ENCODE data around the gene PTPN21. TPM values are rescaled to one million over a fixed set of nuclear protein-coding genes. Genes with fewer than 3 reads are reported as not detected.

Gene PTPN21
- total and polyA plus RNA-seq, 2 donors (not counting 3 experiments of a cell fraction or from before 2014, with no cell fraction given): 9.2 to 16.1 TPM

GRCh38 chr14:88542857-88543795 is 11.7 kb downstream of the PTPN21 start:
- ChIA-PET POLR2A (no interaction called here), CTCF (no interaction called here)
- intact Hi-C loops (cut with micrococcal nuclease): no loop called here
- dilution Hi-C loops (cut with MboI; ENCODE audit: extremely low pct_ligation_motif_present, low sequenced_read_pairs): no loop called here
- no peak overlapping the region for H3K4me2 ChIP-seq (ENCODE audit: insufficient read depth, low read length)
- H3K9ac ChIP-seq (replicated peaks; ENCODE audit: extremely low read depth, insufficient read depth, low read length): no peak overlapping the region
- TF ChIP-seq POLR2AphosphoS5 (IDR thresholded peaks at IDR 0.05; ENCODE audit: insufficient read depth, low read depth, low read length) (no peak), POLR2A (IDR thresholded peaks at IDR 0.05; ENCODE audit: low read depth, low read length) (no peak), EZH2 (IDR thresholded peaks at IDR 0.05; ENCODE audit: borderline replicate concordance, low read depth, low read length, severe bottlenecking) (no peak), GATA2 (IDR thresholded peaks at IDR 0.05; ENCODE audit: insufficient read depth, insufficient read length, low read depth, low read length) (no peak), JUN (IDR thresholded peaks at IDR 0.05; ENCODE audit: borderline replicate concordance, insufficient read depth, insufficient read length, low read depth) (no peak), FOS (IDR thresholded peaks at IDR 0.05; ENCODE audit: borderline replicate concordance, insufficient read depth, low read length) (no peak), MYC (IDR thresholded peaks at IDR 0.05; ENCODE audit: low read depth, low read length) (no peak)
- TF ChIP-seq, protein P1, sequence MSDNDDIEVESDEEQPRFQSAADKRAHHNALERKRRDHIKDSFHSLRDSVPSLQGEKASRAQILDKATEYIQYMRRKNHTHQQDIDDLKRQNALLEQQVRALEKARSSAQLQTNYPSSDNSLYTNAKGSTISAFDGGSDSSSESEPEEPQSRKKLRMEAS (IDR thresholded peaks at IDR 0.05; ENCODE audit: insufficient read depth, insufficient read length): no peak
- TF ChIP-seq, protein P2, sequence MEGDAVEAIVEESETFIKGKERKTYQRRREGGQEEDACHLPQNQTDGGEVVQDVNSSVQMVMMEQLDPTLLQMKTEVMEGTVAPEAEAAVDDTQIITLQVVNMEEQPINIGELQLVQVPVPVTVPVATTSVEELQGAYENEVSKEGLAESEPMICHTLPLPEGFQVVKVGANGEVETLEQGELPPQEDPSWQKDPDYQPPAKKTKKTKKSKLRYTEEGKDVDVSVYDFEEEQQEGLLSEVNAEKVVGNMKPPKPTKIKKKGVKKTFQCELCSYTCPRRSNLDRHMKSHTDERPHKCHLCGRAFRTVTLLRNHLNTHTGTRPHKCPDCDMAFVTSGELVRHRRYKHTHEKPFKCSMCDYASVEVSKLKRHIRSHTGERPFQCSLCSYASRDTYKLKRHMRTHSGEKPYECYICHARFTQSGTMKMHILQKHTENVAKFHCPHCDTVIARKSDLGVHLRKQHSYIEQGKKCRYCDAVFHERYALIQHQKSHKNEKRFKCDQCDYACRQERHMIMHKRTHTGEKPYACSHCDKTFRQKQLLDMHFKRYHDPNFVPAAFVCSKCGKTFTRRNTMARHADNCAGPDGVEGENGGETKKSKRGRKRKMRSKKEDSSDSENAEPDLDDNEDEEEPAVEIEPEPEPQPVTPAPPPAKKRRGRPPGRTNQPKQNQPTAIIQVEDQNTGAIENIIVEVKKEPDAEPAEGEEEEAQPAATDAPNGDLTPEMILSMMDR (IDR thresholded peaks at IDR 0.05; ENCODE audit: extremely low read depth in 1 of 2, insufficient read depth in 1 of 2, low read depth in 1 of 2, low read length in 2 of 2): no peak
- no peak for DNase-seq (ENCODE audit: low read depth, low spot score)
- H3K27ac ChIP-seq (ENCODE audit: insufficient read depth, low read depth, low read length): no peak overlapping the region
- no peaks in the 10 kb centered on the region for H3K9me3 ChIP-seq (replicated peaks; ENCODE audit: control insufficient read depth, insufficient read depth, low read length)
- BruUV-seq (replicated peaks): no TSS peak
- H3K4me3 ChIP-seq (replicated peaks in 1 of 3; ENCODE audit: insufficient read depth in 1 of 3, low read depth in 1 of 3, low read length in 3 of 3): no peak overlapping the region
- H4K20me1 ChIP-seq (replicated peaks; ENCODE audit: control insufficient read depth, extremely low read depth, insufficient read depth, low read length): peaks cover 7% of the 10 kb centered on the region
- H3K79me2 ChIP-seq (ENCODE audit: control insufficient read depth, insufficient read depth, low read length): peaks cover 62% of the 10 kb centered on the region
- no peaks in the 10 kb centered on the region for H3K27me3 ChIP-seq (ENCODE audit: control insufficient read depth in 2 of 2, insufficient read depth in 2 of 2, low read length in 2 of 2)
- no peaks in the 10 kb centered on the region for H3K9me1 ChIP-seq (replicated peaks; ENCODE audit: control insufficient read depth, extremely low read depth, insufficient read depth, low read length)
- FAIRE-seq: no peak
- peaks cover 0 to 6% of the 10 kb centered on the region in 2 experiments for H3K36me3 ChIP-seq (ENCODE audit: control insufficient read depth in 2 of 2, extremely low read depth in 1 of 2, insufficient read depth in 2 of 2, low read length in 2 of 2)
- H3K4me1 ChIP-seq (ENCODE audit: control insufficient read depth, extremely low read depth, insufficient read depth, low read length): peaks cover 7% of the 10 kb centered on the region
- H2AFZ ChIP-seq (ENCODE audit: low read depth, low read length): no peak overlapping the region

All from endothelial cell of umbilical vein (primary cell).